ENCODE data around the gene ARCN1.
"Not testable (repeated sequence)": the region's sequence is repeated elsewhere in the genome, so short reads cannot be mapped to it uniquely, and the experiment has no call there.

Gene ARCN1

GRCh38 chr11:118544010-118544646 is 28.1 kb upstream of the ARCN1 start:
- FAIRE-seq: no peak
- DNase-seq (ENCODE audit: insufficient read length, low spot score): no peak

GRCh38 chr11:118544647-118545010 is 27.6 kb upstream of the ARCN1 start:
- DNase-seq (ENCODE audit: insufficient read length, low spot score) (no peak), FAIRE-seq (no peak)

GRCh38 chr11:118545533-118545932 is 26.7 kb upstream of the ARCN1 start:
- FAIRE-seq: no peak
- no peak for DNase-seq (ENCODE audit: insufficient read length, low spot score)

- FAIRE-seq: no peak
These were observed 25.1 kb upstream of the ARCN1 start for GRCh38 chr11:118547132-118547531.

GRCh38 chr11:118552341-118552740 is 19.9 kb upstream of the ARCN1 start:
- no peak for DNase-seq (ENCODE audit: insufficient read length, low spot score)
- FAIRE-seq: peak; percentile 20

More at GRCh38 chr11:118547132-118547531, 25.1 kb upstream of the ARCN1 start:
- no peak for DNase-seq (ENCODE audit: insufficient read length, low spot score)

GRCh38 chr11:118560806-118561205 is 11.4 kb upstream of the ARCN1 start:
- no peak for DNase-seq (ENCODE audit: insufficient read length, low spot score)
- no peak for FAIRE-seq

- no peak for DNase-seq (ENCODE audit: insufficient read length, low spot score)
- FAIRE-seq: no peak
These were observed 7.2 kb upstream of the ARCN1 start for GRCh38 chr11:118565051-118565450.

- FAIRE-seq (no peak), DNase-seq (ENCODE audit: insufficient read length, low spot score) (no peak)
These were observed 2.5 kb upstream of the ARCN1 start for GRCh38 chr11:118569670-118570069.

- no peak for DNase-seq (ENCODE audit: insufficient read length, low spot score)
- FAIRE-seq: no peak
These were observed 1.4 kb upstream of the ARCN1 start for GRCh38 chr11:118570787-118571186.

- FAIRE-seq; DNase-seq (ENCODE audit: insufficient read length, low spot score): not testable (repeated sequence)
These were observed 528 bp upstream of the ARCN1 start for GRCh38 chr11:118571701-118572060.

- peak; percentile 65 for FAIRE-seq
These were observed 857 bp downstream of the ARCN1 start for GRCh38 chr11:118572981-118573550.

GRCh38 chr11:118574636-118575035 is 2.4 kb downstream of the ARCN1 start:
- FAIRE-seq: no peak
- DNase-seq (ENCODE audit: insufficient read length, low spot score): no peak

More at GRCh38 chr11:118572981-118573550, 857 bp downstream of the ARCN1 start:
- no peak for DNase-seq (ENCODE audit: insufficient read length, low spot score)

GRCh38 chr11:118577995-118578394 is 5.8 kb downstream of the ARCN1 start:
- FAIRE-seq; DNase-seq (ENCODE audit: insufficient read length, low spot score): not testable (repeated sequence)

GRCh38 chr11:118581057-118581456 is 8.8 kb downstream of the ARCN1 start:
- no peak for DNase-seq (ENCODE audit: insufficient read length, low spot score)
- no peak for FAIRE-seq

- no peak for FAIRE-seq
These were observed 15.7 kb downstream of the ARCN1 start for GRCh38 chr11:118587952-118588351.

GRCh38 chr11:118592616-118593367 is 20.6 kb downstream of the ARCN1 start:
- FAIRE-seq (no peak), DNase-seq (ENCODE audit: insufficient read length, low spot score) (no peak)

More at GRCh38 chr11:118587952-118588351, 15.7 kb downstream of the ARCN1 start:
- DNase-seq (ENCODE audit: insufficient read length, low spot score): no peak

- FAIRE-seq; DNase-seq (ENCODE audit: insufficient read length, low spot score): not testable (repeated sequence)
These were observed 22.8 kb downstream of the ARCN1 start for GRCh38 chr11:118594984-118595383.

GRCh38 chr11:118596224-118597146 is 24.3 kb downstream of the ARCN1 start:
- DNase-seq (ENCODE audit: insufficient read length, low spot score) (no peak), FAIRE-seq (no peak)

- DNase-seq (ENCODE audit: insufficient read length, low spot score): no peak
- FAIRE-seq: no peak
These were observed 25.3 kb downstream of the ARCN1 start for GRCh38 chr11:118597556-118597955.

GRCh38 chr11:118602331-118602730 is 30.1 kb downstream of the ARCN1 start:
- no peak for FAIRE-seq
- DNase-seq (ENCODE audit: insufficient read length, low spot score): no peak

GRCh38 chr11:118603709-118604108 is 31.5 kb downstream of the ARCN1 start:
- FAIRE-seq: not testable (repeated sequence)

More at GRCh38 chr11:118603709-118604108, 31.5 kb downstream of the ARCN1 start:
- DNase-seq (ENCODE audit: insufficient read length, low spot score): not testable (repeated sequence)
